PFSK-1 (cell line): ENCODE results near the gene ISCA2.

Experiments used
- FOXP2 ChIP-seq: optimal IDR thresholded peaks from 2 replicates; pipeline ENCODE3; 2011; ENCODE audit warnings: borderline replicate concordance, control low read depth, inconsistent platforms; ENCODE audit not compliant: insufficient read depth; ENCODE audit errors: extremely low read length, extremely low read depth
- POLR2AphosphoS5 ChIP-seq: IDR thresholded peaks from 2 replicates; pipeline ENCODE4 v1.6.1; 2012; ENCODE audit warnings: low read depth, mild to moderate bottlenecking, control low read depth, low read length, moderate library complexity
- REST ChIP-seq, 2 experiments: IDR thresholded peaks; 2 replicates each; pipeline versions ENCODE4 v1.6.1 to v1.8.0; 2011 to 2012; ENCODE audit warnings: low read depth in 2 of 2, low read length in 2 of 2, control low read depth in 1 of 2, inconsistent platforms in 1 of 2, mild to moderate bottlenecking in 1 of 2, moderate library complexity in 1 of 2; ENCODE audit not compliant: insufficient read depth in 1 of 2
- SIN3A ChIP-seq: IDR thresholded peaks from 2 replicates; pipeline ENCODE4 v1.6.1; 2012; ENCODE audit warnings: mild to moderate bottlenecking, low read length, moderate library complexity, borderline replicate concordance; ENCODE audit not compliant: insufficient read depth
- TAF1 ChIP-seq: IDR thresholded peaks from 2 replicates; pipeline ENCODE4 v1.6.1; 2012; ENCODE audit warnings: low read length, control low read depth, borderline replicate concordance; ENCODE audit not compliant: insufficient read depth

ISCA2 gene

GRCh38 chr14:74524812-74525135, 31.2 kb downstream of the ISCA2 start:
- TF ChIP-seq TAF1 (no peak), REST (IDR thresholded peaks at IDR 0.05; ENCODE audit: insufficient read depth in 1 of 2, low read depth in 2 of 2, low read length in 2 of 2) (no peak), SIN3A (no peak), POLR2AphosphoS5 (no peak), FOXP2 (no peak)

- TF ChIP-seq REST (IDR thresholded peaks at IDR 0.05; ENCODE audit: insufficient read depth in 1 of 2, low read depth in 2 of 2, low read length in 2 of 2): no peak
- TF ChIP-seq SIN3A: no peak
- TF ChIP-seq TAF1: no peak
- no peak for TF ChIP-seq POLR2AphosphoS5
- TF ChIP-seq FOXP2: no peak
Measured at GRCh38 chr14:74525361-74525851, 31.8 kb downstream of the ISCA2 start.

GRCh38 chr14:74526854-74527585, 33.5 kb downstream of the ISCA2 start:
- TF ChIP-seq SIN3A (no peak), POLR2AphosphoS5 (no peak)

GRCh38 chr14:74527736-74528280, 34.2 kb downstream of the ISCA2 start:
- TF ChIP-seq TAF1: no peak
- TF ChIP-seq POLR2AphosphoS5: no peak
- no peak for TF ChIP-seq REST (IDR thresholded peaks at IDR 0.05; ENCODE audit: insufficient read depth in 1 of 2, low read depth in 2 of 2, low read length in 2 of 2)
- TF ChIP-seq FOXP2: no peak

- TF ChIP-seq FOXP2 (no peak), POLR2AphosphoS5 (no peak), TAF1 (no peak), REST (IDR thresholded peaks at IDR 0.05; ENCODE audit: insufficient read depth in 1 of 2, low read depth in 2 of 2, low read length in 2 of 2) (no peak), SIN3A (no peak)
Measured at GRCh38 chr14:74528406-74528805, 34.8 kb downstream of the ISCA2 start.
